DOHH2 (cell line): Measurements from ENCODE around the gene SLC4A11.

ENCODE experiments used
- H3F3A ChIP-seq: fragments of 200-600 bp; sonication (generic), shearing (Covaris generic); 2 replicates; pipeline ENCODE4 v1.6.0; 2016; ENCODE audit warnings: antibody characterized with exemption, mild to moderate bottlenecking; ENCODE audit not compliant: control insufficient read depth, insufficient read depth
- H3K27ac ChIP-seq: fragments of 200-600 bp; sonication (generic); 2 replicates; pipeline ENCODE4 v1.5.1; 2014; ENCODE audit warnings: low read depth, mild to moderate bottlenecking, low read length, moderate library complexity
- H3K27me3 ChIP-seq: fragments of 200-600 bp; sonication (generic); 2 replicates; pipeline ENCODE4 v1.6.1; 2014; ENCODE audit warnings: mild to moderate bottlenecking, low read length, mixed read lengths; ENCODE audit not compliant: control insufficient read depth
- H3K36me3 ChIP-seq: fragments of 200-600 bp; sonication (generic); 2 replicates; pipeline ENCODE4 v1.6.1; 2014; ENCODE audit warnings: mild to moderate bottlenecking, low read length, moderate library complexity, mixed read lengths; ENCODE audit not compliant: control insufficient read depth
- H3K4me1 ChIP-seq: fragments of 200-600 bp; sonication (generic); 2 replicates; pipeline ENCODE4 v1.6.1; 2014; ENCODE audit warnings: mild to moderate bottlenecking, low read length, mixed read lengths; ENCODE audit not compliant: control insufficient read depth
- H3K4me2 ChIP-seq: fragments of 200-600 bp; sonication (generic); 2 replicates; pipeline ENCODE4 v1.6.0; 2014; ENCODE audit warnings: mild to moderate bottlenecking, low read length, moderate library complexity
- H3K4me3 ChIP-seq: fragments of 200-600 bp; sonication (generic); 2 replicates; pipeline ENCODE4 v1.5.1; 2014; ENCODE audit warnings: mild to moderate bottlenecking, low read length, mixed read lengths
- H3K79me2 ChIP-seq: fragments of 200-600 bp; sonication (generic); 2 replicates; pipeline ENCODE4 v1.6.1; 2014; ENCODE audit warnings: mild to moderate bottlenecking, low read length, mixed read lengths; ENCODE audit not compliant: control insufficient read depth
- H3K9me2 ChIP-seq: fragments of 200-600 bp; sonication (generic); replicated peaks from 2 replicates; pipeline ENCODE4 v1.6.1; 2014; ENCODE audit warnings: mild to moderate bottlenecking, low read length, mixed read lengths; ENCODE audit not compliant: control insufficient read depth
- H3K9me3 ChIP-seq: fragments of 200-600 bp; sonication (generic); 2 replicates; pipeline ENCODE4 v1.6.1; 2014; ENCODE audit warnings: antibody characterized with exemption, low read length, mixed read lengths; ENCODE audit not compliant: control insufficient read depth, insufficient read depth
- H4K20me1 ChIP-seq: fragments of 200-600 bp; sonication (generic); 2 replicates; pipeline ENCODE4 v1.6.0; 2014; ENCODE audit warnings: low read depth, mild to moderate bottlenecking, antibody characterized with exemption, low read length, moderate library complexity; ENCODE audit not compliant: control insufficient read depth, insufficient read depth
- EZH2phosphoT487 ChIP-seq: fragments of 200-600 bp; sonication (generic); IDR thresholded peaks from 2 replicates; pipeline ENCODE4 v1.6.1; 2017; ENCODE audit warnings: borderline replicate concordance, mild to moderate bottlenecking, antibody characterized with exemption, low read length, moderate library complexity, mixed read lengths
- TF ChIP-seq, protein P1 (sequence below): fragments of 200-600 bp; sonication (generic); IDR thresholded peaks from one replicate; pipeline ENCODE4 v1.5.1; 2014; ENCODE audit warnings: antibody characterized with exemption, mild to moderate bottlenecking, low read depth, low read length; ENCODE audit not compliant: poor library complexity, severe bottlenecking

SLC4A11 gene

GRCh38 chr20:3237958-3238615, 903 bp downstream of the SLC4A11 start:
- H3F3A ChIP-seq = no peaks in the 10 kb centered on the region
- no peak overlapping the region for H3K27ac ChIP-seq
- H3K4me2 ChIP-seq = peak overlapping the region; percentile 74
- H3K9me3 ChIP-seq = no peaks in the 10 kb centered on the region
- peaks cover 46% of the 10 kb centered on the region for H3K27me3 ChIP-seq
- H3K79me2 ChIP-seq = no peaks in the 10 kb centered on the region
- TF ChIP-seq, protein P1, sequence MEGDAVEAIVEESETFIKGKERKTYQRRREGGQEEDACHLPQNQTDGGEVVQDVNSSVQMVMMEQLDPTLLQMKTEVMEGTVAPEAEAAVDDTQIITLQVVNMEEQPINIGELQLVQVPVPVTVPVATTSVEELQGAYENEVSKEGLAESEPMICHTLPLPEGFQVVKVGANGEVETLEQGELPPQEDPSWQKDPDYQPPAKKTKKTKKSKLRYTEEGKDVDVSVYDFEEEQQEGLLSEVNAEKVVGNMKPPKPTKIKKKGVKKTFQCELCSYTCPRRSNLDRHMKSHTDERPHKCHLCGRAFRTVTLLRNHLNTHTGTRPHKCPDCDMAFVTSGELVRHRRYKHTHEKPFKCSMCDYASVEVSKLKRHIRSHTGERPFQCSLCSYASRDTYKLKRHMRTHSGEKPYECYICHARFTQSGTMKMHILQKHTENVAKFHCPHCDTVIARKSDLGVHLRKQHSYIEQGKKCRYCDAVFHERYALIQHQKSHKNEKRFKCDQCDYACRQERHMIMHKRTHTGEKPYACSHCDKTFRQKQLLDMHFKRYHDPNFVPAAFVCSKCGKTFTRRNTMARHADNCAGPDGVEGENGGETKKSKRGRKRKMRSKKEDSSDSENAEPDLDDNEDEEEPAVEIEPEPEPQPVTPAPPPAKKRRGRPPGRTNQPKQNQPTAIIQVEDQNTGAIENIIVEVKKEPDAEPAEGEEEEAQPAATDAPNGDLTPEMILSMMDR = no peak
- TF ChIP-seq EZH2phosphoT487 = 0 out of 2 replicates have a peak, but pooled peaks have one; percentile 5
- H3K4me3 ChIP-seq = peak overlapping the region; percentile 64
- no peaks in the 10 kb centered on the region for H3K36me3 ChIP-seq
- H3K9me2 ChIP-seq = no peaks in the 10 kb centered on the region
- H3K4me1 ChIP-seq = peaks cover 7% of the 10 kb centered on the region; the same call in 1 of the 2 replicates
- no peaks in the 10 kb centered on the region for H4K20me1 ChIP-seq

DNA sequence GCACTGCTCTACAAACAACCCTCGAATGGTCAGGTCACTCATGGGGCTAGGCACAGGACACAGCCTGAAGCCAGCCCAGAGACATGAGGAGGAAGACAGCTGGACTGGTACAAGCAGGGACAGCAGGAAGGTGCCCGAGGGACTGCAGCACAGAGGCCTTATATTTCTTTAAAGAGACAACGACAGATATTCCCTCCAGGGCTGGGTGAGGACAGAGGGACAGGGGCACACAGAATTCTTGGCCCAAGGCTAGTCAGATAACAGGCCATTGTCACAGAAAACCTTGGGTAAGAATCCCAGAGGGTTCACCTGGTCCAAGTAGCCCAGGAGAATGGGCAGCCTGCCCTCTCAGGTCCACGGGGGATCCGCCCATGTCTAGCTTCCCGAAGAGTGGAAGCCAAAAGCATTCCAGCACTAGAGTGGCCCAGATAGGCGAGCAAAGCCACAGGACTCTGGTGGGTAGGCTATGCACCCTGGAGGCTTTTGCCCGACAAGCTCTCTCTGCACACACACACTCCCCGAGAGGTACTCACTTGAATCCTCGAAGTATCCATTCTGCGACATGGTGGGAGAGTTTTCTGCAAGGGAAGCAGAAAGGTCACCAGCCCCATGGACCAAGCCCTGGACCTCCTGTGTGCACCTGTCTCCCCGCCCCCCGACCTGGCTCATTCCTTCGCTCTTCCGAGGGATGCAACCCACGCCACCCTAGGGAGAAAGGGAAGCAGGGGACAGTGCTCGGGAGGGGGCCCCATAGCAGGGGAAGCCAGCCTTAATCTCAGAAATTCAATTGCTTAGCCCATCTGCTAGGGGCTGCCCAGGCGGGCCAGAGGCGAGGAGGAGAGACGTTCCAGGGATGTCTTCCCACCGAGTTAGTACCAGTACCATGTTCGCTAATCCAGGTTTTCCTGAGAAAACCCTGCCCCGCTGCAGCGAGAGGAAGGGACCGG, 1.7 kb downstream of the SLC4A11 start:
- Histone ChIP-seq H3K36me3 (no peaks in the 10 kb centered on the region), H3K27ac (no peak overlapping the region), H3K4me1 (peaks cover 7% of the 10 kb centered on the region; the same call in 1 of the 2 replicates), H3K79me2 (no peaks in the 10 kb centered on the region), H3K27me3 (peaks cover 46% of the 10 kb centered on the region), H3K9me3 (no peaks in the 10 kb centered on the region), H3K4me2 (no peak overlapping the region), H3F3A (no peaks in the 10 kb centered on the region), H4K20me1 (no peaks in the 10 kb centered on the region), H3K4me3 (no peak overlapping the region), H3K9me2 (no peaks in the 10 kb centered on the region)
- TF ChIP-seq, protein P1 = no peak
- TF ChIP-seq EZH2phosphoT487 = no peak

GRCh38 chr20:3235666-3236324, 3.2 kb downstream of the SLC4A11 start:
- Histone ChIP-seq H3K27me3 (peaks cover 46% of the 10 kb centered on the region), H4K20me1 (no peaks in the 10 kb centered on the region), H3K9me2 (no peaks in the 10 kb centered on the region), H3K27ac (no peak overlapping the region), H3K79me2 (no peaks in the 10 kb centered on the region), H3K36me3 (no peaks in the 10 kb centered on the region), H3K4me2 (no peak overlapping the region), H3K9me3 (no peaks in the 10 kb centered on the region), H3F3A (no peaks in the 10 kb centered on the region), H3K4me3 (no peak overlapping the region), H3K4me1 (peaks cover 7% of the 10 kb centered on the region; the same call in 1 of the 2 replicates)
- TF ChIP-seq, protein P1 = no peak
